ENCODE measurements around the gene ITGA3. TPM values are rescaled to one million over a fixed set of nuclear protein-coding genes. Genes with fewer than 3 reads are reported as not detected.
A peak's percentile ranks its signal among the peaks of the same experiment; 100 is the strongest.

Gene ITGA3
- total RNA-seq, 2 donors from 2014 or later = 13.7 to 13.9 TPM

- Mint-ChIP-seq H3K27me3 (no peaks in the 10 kb centered on the region), H3K36me3 (no peaks in the 10 kb centered on the region), H3K4me1 (ENCODE audit: low read depth in 2 of 2) (peaks cover 17 to 21% of the 10 kb centered on the region in 2 donors), H3K27ac (no peak overlapping the region), H3K4me3 (no peak overlapping the region), H3K9me3 (no peaks in the 10 kb centered on the region)
- DNase-seq (ENCODE audit: low spot score) (no peak), ATAC-seq (no peak)
Observed at GRCh38 chr17:50102164-50102991, 46.5 kb downstream of the ITGA3 start.

GRCh38 chr17:50103252-50103651 lies 47.3 kb downstream of the ITGA3 start:
- Mint-ChIP-seq H3K27me3 (no peaks in the 10 kb centered on the region), H3K27ac (no peak overlapping the region), H3K4me1 (ENCODE audit: low read depth in 2 of 2) (peaks cover 16 to 20% of the 10 kb centered on the region in 2 donors), H3K9me3 (no peaks in the 10 kb centered on the region), H3K36me3 (no peaks in the 10 kb centered on the region), H3K4me3 (no peak overlapping the region)
- no peak for DNase-seq (ENCODE audit: low spot score)
- ATAC-seq = no peak

- Mint-ChIP-seq H3K27me3 (no peaks in the 10 kb centered on the region), H3K9me3 (no peaks in the 10 kb centered on the region), H3K4me1 (ENCODE audit: low read depth in 2 of 2) (peaks cover 13 to 16% of the 10 kb centered on the region in 2 donors), H3K36me3 (no peaks in the 10 kb centered on the region), H3K27ac (no peak overlapping the region), H3K4me3 (no peak overlapping the region)
- ATAC-seq (no peak), DNase-seq (ENCODE audit: low spot score) (no peak)
Observed at GRCh38 chr17:50103941-50104340, 48.0 kb downstream of the ITGA3 start.

- Mint-ChIP-seq H3K4me1 (ENCODE audit: low read depth in 2 of 2) (peaks cover 0 to under 1% of the 10 kb centered on the region in 2 donors), H3K4me3 (no peak overlapping the region), H3K27me3 (no peaks in the 10 kb centered on the region), H3K9me3 (no peaks in the 10 kb centered on the region), H3K36me3 (no peaks in the 10 kb centered on the region), H3K27ac (no peak overlapping the region)
- peak; percentile 46 for DNase-seq (ENCODE audit: low spot score)
- ATAC-seq = no peak
Observed at GRCh38 chr17:50105811-50106210, 49.9 kb downstream of the ITGA3 start.

- Mint-ChIP-seq H3K9me3 (no peaks in the 10 kb centered on the region), H3K4me1 (ENCODE audit: low read depth in 2 of 2) (no peaks in the 10 kb centered on the region), H3K27me3 (no peaks in the 10 kb centered on the region), H3K36me3 (no peaks in the 10 kb centered on the region), H3K4me3 (no peak overlapping the region), H3K27ac (no peak overlapping the region)
- ATAC-seq = no peak
- DNase-seq (ENCODE audit: low spot score) = peak; percentile 18
Observed at GRCh38 chr17:50106393-50107131, 50.7 kb downstream of the ITGA3 start.

- Mint-ChIP-seq H3K27ac (no peak overlapping the region), H3K9me3 (no peaks in the 10 kb centered on the region), H3K4me3 (no peak overlapping the region), H3K4me1 (ENCODE audit: low read depth in 2 of 2) (no peaks in the 10 kb centered on the region), H3K36me3 (no peaks in the 10 kb centered on the region), H3K27me3 (no peaks in the 10 kb centered on the region)
- no peak for ATAC-seq
- peak; percentile 35 for DNase-seq (ENCODE audit: low spot score)
Observed at GRCh38 chr17:50107790-50108414, 52.0 kb downstream of the ITGA3 start.

GRCh38 chr17:50108556-50108955 lies 52.6 kb downstream of the ITGA3 start:
- Mint-ChIP-seq H3K36me3 (no peaks in the 10 kb centered on the region), H3K4me1 (ENCODE audit: low read depth in 2 of 2) (no peaks in the 10 kb centered on the region), H3K27ac (no peak overlapping the region), H3K27me3 (no peaks in the 10 kb centered on the region), H3K9me3 (no peaks in the 10 kb centered on the region), H3K4me3 (no peak overlapping the region)
- DNase-seq (ENCODE audit: low spot score) (no peak), ATAC-seq (no peak)

GRCh38 chr17:50109207-50109606 lies 53.3 kb downstream of the ITGA3 start:
- Mint-ChIP-seq H3K4me1 (ENCODE audit: low read depth in 2 of 2) (no peaks in the 10 kb centered on the region), H3K27ac (no peak overlapping the region), H3K9me3 (no peaks in the 10 kb centered on the region), H3K27me3 (no peaks in the 10 kb centered on the region), H3K36me3 (no peaks in the 10 kb centered on the region), H3K4me3 (no peak overlapping the region)
- ATAC-seq = no peak
- DNase-seq (ENCODE audit: low spot score) = no peak

GRCh38 chr17:50109785-50110184 lies 53.9 kb downstream of the ITGA3 start:
- H3K9me3 Mint-ChIP-seq = no peaks in the 10 kb centered on the region
- H3K36me3 Mint-ChIP-seq = no peaks in the 10 kb centered on the region
- H3K4me3 Mint-ChIP-seq = no peak overlapping the region
- no peak for DNase-seq (ENCODE audit: low spot score)
- H3K4me1 Mint-ChIP-seq (ENCODE audit: low read depth in 2 of 2) = peaks cover 0 to under 1% of the 10 kb centered on the region in 2 donors
- no peak overlapping the region for H3K27ac Mint-ChIP-seq
- no peak for ATAC-seq
- peaks cover 0 to under 1% of the 10 kb centered on the region in 2 donors for H3K27me3 Mint-ChIP-seq

GRCh38 chr17:50110591-50111349 lies 54.9 kb downstream of the ITGA3 start:
- ATAC-seq (no peak), DNase-seq (ENCODE audit: low spot score) (no peak)
- H3K4me3 Mint-ChIP-seq = no peak overlapping the region
- no peak overlapping the region for H3K27ac Mint-ChIP-seq
- H3K36me3 Mint-ChIP-seq = no peaks in the 10 kb centered on the region
- peaks cover 4 to 6% of the 10 kb centered on the region in 2 donors for H3K4me1 Mint-ChIP-seq (ENCODE audit: low read depth in 2 of 2)
- no peaks in the 10 kb centered on the region for H3K9me3 Mint-ChIP-seq
- H3K27me3 Mint-ChIP-seq = peaks cover 6 to 7% of the 10 kb centered on the region in 2 donors

GRCh38 chr17:50111673-50112655 lies 56.1 kb downstream of the ITGA3 start:
- ATAC-seq = no peak
- Mint-ChIP-seq H3K27me3 (peaks cover 7 to 14% of the 10 kb centered on the region in 2 donors), H3K4me1 (ENCODE audit: low read depth in 2 of 2) (peaks cover 7 to 9% of the 10 kb centered on the region in 2 donors), H3K27ac (no peak overlapping the region), H3K4me3 (no peak overlapping the region), H3K36me3 (no peaks in the 10 kb centered on the region), H3K9me3 (no peaks in the 10 kb centered on the region)
- DNase-seq (ENCODE audit: low spot score) = no peak

GRCh38 chr17:50112694-50113093 lies 56.8 kb downstream of the ITGA3 start:
- peaks cover 7 to 18% of the 10 kb centered on the region in 2 donors for H3K27me3 Mint-ChIP-seq
- ATAC-seq (no peak), DNase-seq (ENCODE audit: low spot score) (no peak)
- H3K27ac Mint-ChIP-seq = no peak overlapping the region
- no peak overlapping the region for H3K4me3 Mint-ChIP-seq
- H3K4me1 Mint-ChIP-seq (ENCODE audit: low read depth in 2 of 2) = peaks cover 8 to 13% of the 10 kb centered on the region in 2 donors
- H3K9me3 Mint-ChIP-seq = no peaks in the 10 kb centered on the region
- no peaks in the 10 kb centered on the region for H3K36me3 Mint-ChIP-seq
